ENCODE results near the gene OSTC. TPM values are rescaled to one million over a fixed set of nuclear protein-coding genes. Genes with fewer than 3 reads are reported as not detected.
"Not testable (repeated sequence)": the region's sequence is repeated elsewhere in the genome, so short reads cannot be mapped to it uniquely, and the experiment has no call there.

Gene OSTC
- total and polyA plus RNA-seq, 9 of the 15 experiments (the other 6 are each of a cell fraction or from before 2014, with no cell fraction given) = 112 to 966 (median 235) TPM

DNA sequence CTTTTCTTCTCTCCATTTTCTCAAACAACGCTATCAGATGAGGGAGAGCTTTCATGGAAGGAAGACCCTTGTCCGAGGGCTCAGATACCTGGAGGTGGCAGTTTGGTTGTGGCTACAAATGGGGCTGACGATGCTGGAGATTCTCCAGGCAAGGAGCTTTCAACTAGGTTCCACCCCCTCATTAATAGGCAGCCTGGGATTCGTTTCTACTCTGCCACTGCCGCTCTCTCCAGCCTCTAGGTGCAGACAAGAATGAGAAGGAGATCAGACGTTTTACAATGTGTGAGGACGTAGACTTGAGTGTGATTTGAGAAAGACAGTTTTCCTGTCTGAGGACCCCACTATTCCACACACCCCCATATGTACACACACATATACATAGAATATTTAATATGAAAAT is 59.3 kb downstream of the OSTC start:
- no TSS peak for BruUV-seq (replicated peaks)
- peak overlapping the region; percentile 72 for H2AFZ ChIP-seq (ENCODE audit: low read depth, low read length)
- 6% methylated on average over 7 of the region's 7 CpGs for WGBS (ENCODE audit: insufficient coverage, low coverage, missing lambda C conversion rate)
- no peaks in the 10 kb centered on the region for H3K79me2 ChIP-seq (ENCODE audit: control insufficient read depth, insufficient read depth, low read length)
- no peaks in the 10 kb centered on the region for H3K9me3 ChIP-seq (replicated peaks; ENCODE audit: control insufficient read depth, insufficient read depth, low read depth, low read length)
- no peak overlapping the region for H3K4me2 ChIP-seq (ENCODE audit: insufficient read depth, low read length)
- peaks cover 11 to 20% of the 10 kb centered on the region in 2 experiments; a peak in 3 of 5 replicates for H3K27me3 ChIP-seq (ENCODE audit: control insufficient read depth in 2 of 2, insufficient read depth in 2 of 2, low read length in 2 of 2)
- intact Hi-C loops (cut with micrococcal nuclease) (no loop called here), in situ Hi-C loops (cut with MboI) (no loop called here)
- DNase-seq (ENCODE audit: extremely low read depth in 1 of 4, low spot score in 3 of 4) (no peak), FAIRE-seq (no peak), ATAC-seq (peak; percentile 57)
- H3K9me1 ChIP-seq (ENCODE audit: control insufficient read depth, insufficient read depth, low read length) = no peaks in the 10 kb centered on the region
- TF ChIP-seq, protein P1, sequence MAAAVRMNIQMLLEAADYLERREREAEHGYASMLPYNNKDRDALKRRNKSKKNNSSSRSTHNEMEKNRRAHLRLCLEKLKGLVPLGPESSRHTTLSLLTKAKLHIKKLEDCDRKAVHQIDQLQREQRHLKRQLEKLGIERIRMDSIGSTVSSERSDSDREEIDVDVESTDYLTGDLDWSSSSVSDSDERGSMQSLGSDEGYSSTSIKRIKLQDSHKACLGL (CRISPR knock-in tag; IDR thresholded peaks at IDR 0.05; ENCODE audit: borderline replicate concordance, poor library complexity, severe bottlenecking) = no peak
- TF ChIP-seq MIER1 (IDR thresholded peaks at IDR 0.05; ENCODE audit: low read depth) (no peak), RBBP5 (IDR thresholded peaks at IDR 0.05; ENCODE audit: borderline replicate concordance, insufficient read depth, low read length, poor library complexity, severe bottlenecking) (no peak), RNF2 (IDR thresholded peaks at IDR 0.05) (0 out of 2 replicates have a peak, but pooled peaks have one; percentile 13)
- no peak overlapping the region for H3K9ac ChIP-seq (ENCODE audit: insufficient read depth in 1 of 2, low read depth in 2 of 2, low read length in 2 of 2)
- POLR2A ChIA-PET = no interaction called here
- H3K4me3 ChIP-seq = no peak overlapping the region
- no peaks in the 10 kb centered on the region for H3K36me3 ChIP-seq (ENCODE audit: control insufficient read depth, insufficient read depth, low read length)
- no peaks in the 10 kb centered on the region for H4K20me1 ChIP-seq (replicated peaks; ENCODE audit: control insufficient read depth, insufficient read depth, low read length)
- CTCF ChIA-PET (ENCODE audit: low intra/inter-chr PET ratio) = no interaction called here
- peaks cover 3 to 4% of the 10 kb centered on the region in 2 experiments; a peak in 1 of 5 replicates for H3K4me1 ChIP-seq (replicated peaks in 1 of 2; ENCODE audit: control insufficient read depth in 2 of 2, insufficient read depth in 2 of 2, low read length in 2 of 2)
- no peak overlapping the region for H3K27ac ChIP-seq (ENCODE audit: extremely low read depth, low read depth, low read length)

DNA sequence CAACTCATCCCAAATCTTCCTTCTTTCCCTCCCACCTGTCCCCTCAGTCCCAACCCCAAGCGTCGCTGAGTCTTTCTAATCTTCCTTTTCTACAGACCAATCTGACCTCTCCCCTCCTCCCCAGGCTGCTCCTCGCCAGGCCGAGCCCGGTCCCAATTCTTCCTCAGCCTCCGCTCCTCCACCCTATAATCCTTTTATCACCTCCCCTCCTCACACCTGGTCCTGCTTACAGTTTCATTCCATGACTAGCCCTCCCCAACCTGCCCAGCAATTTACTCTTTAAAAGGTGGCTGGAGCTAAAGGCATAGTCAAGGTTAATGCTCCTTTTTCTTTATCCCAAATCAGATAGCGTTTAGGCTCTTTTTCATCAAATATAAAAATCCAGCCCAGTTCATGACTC is 60.2 kb downstream of the OSTC start:
- POLR2A ChIA-PET; H3K9me1 ChIP-seq (ENCODE audit: control insufficient read depth, insufficient read depth, low read length); FAIRE-seq; H3K27ac ChIP-seq (ENCODE audit: extremely low read depth, low read depth, low read length); H3K9ac ChIP-seq (ENCODE audit: insufficient read depth in 1 of 2, low read depth in 2 of 2, low read length in 2 of 2); ATAC-seq; H3K4me2 ChIP-seq (ENCODE audit: insufficient read depth, low read length); DNase-seq (ENCODE audit: extremely low read depth in 1 of 4, low spot score in 3 of 4); H3K4me3 ChIP-seq; in situ Hi-C loops (cut with MboI); H3K9me3 ChIP-seq (replicated peaks; ENCODE audit: control insufficient read depth, insufficient read depth, low read depth, low read length); H3K79me2 ChIP-seq (ENCODE audit: control insufficient read depth, insufficient read depth, low read length); H2AFZ ChIP-seq (ENCODE audit: low read depth, low read length); CTCF ChIA-PET (ENCODE audit: low intra/inter-chr PET ratio); H3K36me3 ChIP-seq (ENCODE audit: control insufficient read depth, insufficient read depth, low read length); intact Hi-C loops (cut with micrococcal nuclease); BruUV-seq (replicated peaks); H3K4me1 ChIP-seq (replicated peaks in 1 of 2; ENCODE audit: control insufficient read depth in 2 of 2, insufficient read depth in 2 of 2, low read length in 2 of 2); H4K20me1 ChIP-seq (replicated peaks; ENCODE audit: control insufficient read depth, insufficient read depth, low read length): not testable (repeated sequence)
- H3K27me3 ChIP-seq (ENCODE audit: control insufficient read depth in 2 of 2, insufficient read depth in 2 of 2, low read length in 2 of 2) = peaks cover 16 to 24% of the 10 kb centered on the region in 2 experiments; a peak in 3 of 5 replicates
- 4% methylated on average over 4 of the region's 7 CpGs for WGBS (ENCODE audit: insufficient coverage, low coverage, missing lambda C conversion rate)
